ENCODE results near the gene BTBD6.

Gene BTBD6

GRCh38 chr14:105299654-105300541, 51.6 kb downstream of the BTBD6 start:
- peak; percentile 56; the same call in 1 of the 2 replicates for TF ChIP-seq TARDBP (IDR thresholded peaks at IDR 0.05)
- no peak for TF ChIP-seq FOXM1 (IDR thresholded peaks at IDR 0.05; ENCODE audit: borderline replicate concordance)
- POLR2A ChIA-PET: interaction anchor here (1.5 to 2.6 kb wide), 5 partner anchors 8 to 43 kb away, joined by 4 to 37 read pairs (median 5); partner anchors contain the start of gene PACS2
- CTCF ChIA-PET: interaction anchor here (1.5 kb wide), 1 partner anchor 52 kb away, joined by 5 read pairs; no protein-coding TSS in a partner anchor
- no peak for DNase-seq (ENCODE audit: extremely low spot score)

Measured in HEK293T (cell line).